ENCODE results near the gene SERINC5.

Gene SERINC5

DNA sequence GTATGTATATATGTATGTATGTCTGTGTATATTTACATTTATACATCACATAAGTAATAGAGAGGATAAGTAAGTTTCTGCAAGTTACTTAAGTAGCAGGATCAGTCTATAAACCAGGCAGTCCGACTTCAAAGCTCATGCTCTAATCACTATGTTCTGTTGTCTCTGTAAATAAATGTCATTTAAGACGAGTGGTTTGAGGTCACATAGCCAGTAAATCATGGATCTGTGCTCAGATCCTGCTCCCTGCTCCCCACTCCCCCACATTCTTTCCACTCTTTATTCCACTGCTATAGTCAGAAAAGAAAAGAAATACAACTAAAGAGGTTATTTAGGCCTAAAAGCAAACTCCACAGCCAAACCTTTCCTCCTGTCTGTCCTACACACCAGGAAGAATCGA is 90.4 kb downstream of the SERINC5 start:
- H3K4me1 ChIP-seq (ENCODE audit: low read depth, poor library complexity, severe bottlenecking): no peaks in the 10 kb centered on the region
- H3K27me3 ChIP-seq (ENCODE audit: insufficient read depth, low read depth): no peaks in the 10 kb centered on the region
- H3K4me3 ChIP-seq (IDR thresholded peaks at IDR 0.05; ENCODE audit: insufficient read depth, low read depth, low read length): no peak overlapping the region
- no peaks in the 10 kb centered on the region for H4K20me1 ChIP-seq (ENCODE audit: insufficient read depth)
- no peaks in the 10 kb centered on the region for H3K36me3 ChIP-seq (ENCODE audit: insufficient read depth)
- TF ChIP-seq CTCF (conservative IDR thresholded peaks at IDR 0.05; ENCODE audit: low read depth, low read length): no peak
- no peak overlapping the region for H3K27ac ChIP-seq
- H2AFZ ChIP-seq (ENCODE audit: low read depth): no peak overlapping the region
- H3K9ac ChIP-seq: no peak overlapping the region
- no peaks in the 10 kb centered on the region for H3K79me2 ChIP-seq (ENCODE audit: insufficient read depth, low read depth)
- no peak overlapping the region for H3K4me2 ChIP-seq

DNA sequence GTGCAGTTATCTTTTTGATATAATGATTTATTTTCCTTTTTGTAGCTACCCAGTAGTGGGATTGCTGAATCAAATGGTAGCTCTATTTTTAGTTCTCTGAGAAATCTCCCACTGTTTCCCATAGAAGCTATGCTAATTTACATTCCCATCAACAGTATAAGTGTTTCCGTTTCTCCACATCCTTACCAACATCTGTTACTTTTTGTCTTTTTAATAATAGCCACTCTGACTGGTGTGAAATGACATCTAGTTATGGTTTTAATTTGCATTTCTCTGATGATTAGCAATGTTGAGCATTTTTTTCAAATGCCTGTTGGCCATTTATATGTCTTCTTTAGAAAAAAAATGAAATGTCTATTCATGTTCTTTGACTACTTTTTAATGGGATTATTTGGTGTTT is 94.7 kb downstream of the SERINC5 start:
- no peak overlapping the region for H2AFZ ChIP-seq (ENCODE audit: low read depth)
- no peak overlapping the region for H3K4me2 ChIP-seq
- no peaks in the 10 kb centered on the region for H3K27me3 ChIP-seq (ENCODE audit: insufficient read depth, low read depth)
- no peak overlapping the region for H3K4me3 ChIP-seq (IDR thresholded peaks at IDR 0.05; ENCODE audit: insufficient read depth, low read depth, low read length)
- H3K9ac ChIP-seq: no peak overlapping the region
- no peaks in the 10 kb centered on the region for H3K36me3 ChIP-seq (ENCODE audit: insufficient read depth)
- no peaks in the 10 kb centered on the region for H3K79me2 ChIP-seq (ENCODE audit: insufficient read depth, low read depth)
- H4K20me1 ChIP-seq (ENCODE audit: insufficient read depth): no peaks in the 10 kb centered on the region
- no peak for TF ChIP-seq CTCF (conservative IDR thresholded peaks at IDR 0.05; ENCODE audit: low read depth, low read length)
- H3K27ac ChIP-seq: no peak overlapping the region
- H3K4me1 ChIP-seq (ENCODE audit: low read depth, poor library complexity, severe bottlenecking): no peaks in the 10 kb centered on the region

GRCh38 chr5:80160242-80160641 is 95.6 kb downstream of the SERINC5 start:
- TF ChIP-seq CTCF (conservative IDR thresholded peaks at IDR 0.05; ENCODE audit: low read depth, low read length): no peak
- H3K4me3 ChIP-seq (IDR thresholded peaks at IDR 0.05; ENCODE audit: insufficient read depth, low read depth, low read length): no peak overlapping the region
- no peak overlapping the region for H3K9ac ChIP-seq
- no peaks in the 10 kb centered on the region for H3K36me3 ChIP-seq (ENCODE audit: insufficient read depth)
- H3K27ac ChIP-seq: no peak overlapping the region
- no peak overlapping the region for H3K4me2 ChIP-seq
- no peak overlapping the region for H2AFZ ChIP-seq (ENCODE audit: low read depth)
- no peaks in the 10 kb centered on the region for H3K27me3 ChIP-seq (ENCODE audit: insufficient read depth, low read depth)
- no peaks in the 10 kb centered on the region for H4K20me1 ChIP-seq (ENCODE audit: insufficient read depth)
- no peaks in the 10 kb centered on the region for H3K79me2 ChIP-seq (ENCODE audit: insufficient read depth, low read depth)
- H3K4me1 ChIP-seq (ENCODE audit: low read depth, poor library complexity, severe bottlenecking): no peaks in the 10 kb centered on the region

DNA sequence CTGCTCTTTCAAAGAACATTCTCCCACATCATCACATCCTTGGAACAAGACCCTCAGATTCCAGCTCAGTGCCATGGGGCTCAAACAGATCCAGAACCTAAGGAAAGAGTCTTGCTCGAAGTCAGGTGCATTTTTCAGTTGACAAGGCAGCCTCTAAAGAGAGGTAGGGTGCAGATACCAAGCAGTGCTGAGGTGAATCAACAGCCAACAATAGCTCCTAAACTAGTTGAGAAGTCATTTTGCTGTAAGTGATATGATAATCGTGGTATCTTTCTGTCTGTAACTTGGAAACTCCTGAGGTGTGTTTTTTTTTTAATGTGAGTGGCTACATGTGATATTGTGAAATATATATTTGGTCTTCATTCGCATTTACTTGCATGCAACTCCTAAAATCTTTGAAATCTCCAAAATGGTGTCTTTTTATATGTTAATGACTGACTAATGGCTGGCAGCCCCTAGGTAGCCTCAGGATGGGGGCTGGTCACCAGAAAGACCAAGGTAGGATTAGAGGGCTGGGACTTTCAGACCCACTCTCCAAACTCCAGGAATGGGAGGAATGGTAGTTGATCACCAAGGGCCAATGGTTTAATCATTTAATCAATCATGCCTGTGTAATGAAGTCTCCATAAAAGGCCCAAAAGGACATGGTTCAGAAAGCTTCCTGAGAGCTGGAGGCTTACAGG is 96.6 kb downstream of the SERINC5 start:
- H3K79me2 ChIP-seq (ENCODE audit: insufficient read depth, low read depth): no peaks in the 10 kb centered on the region
- no peak overlapping the region for H3K27ac ChIP-seq
- no peak overlapping the region for H3K4me3 ChIP-seq (IDR thresholded peaks at IDR 0.05; ENCODE audit: insufficient read depth, low read depth, low read length)
- no peaks in the 10 kb centered on the region for H3K4me1 ChIP-seq (ENCODE audit: low read depth, poor library complexity, severe bottlenecking)
- no peak overlapping the region for H3K9ac ChIP-seq
- no peak for TF ChIP-seq CTCF (conservative IDR thresholded peaks at IDR 0.05; ENCODE audit: low read depth, low read length)
- no peak overlapping the region for H3K4me2 ChIP-seq
- H2AFZ ChIP-seq (ENCODE audit: low read depth): no peak overlapping the region
- H4K20me1 ChIP-seq (ENCODE audit: insufficient read depth): no peaks in the 10 kb centered on the region
- H3K27me3 ChIP-seq (ENCODE audit: insufficient read depth, low read depth): no peaks in the 10 kb centered on the region
- no peaks in the 10 kb centered on the region; the same call in 1 of the 2 replicates for H3K36me3 ChIP-seq (ENCODE audit: insufficient read depth)

Measured in KMS-11 (cell line).